ENCODE results near the gene FGD4. TPM values are rescaled to one million over a fixed set of nuclear protein-coding genes. Genes with fewer than 3 reads are reported as not detected.

The FGD4 gene
- total RNA-seq, 1 experiment from 2014 or later: 39.7 TPM

- CTCF ChIA-PET: no interaction called here
- no peak for ATAC-seq
- H3K9me3 Mint-ChIP-seq: peaks cover 6% of the 10 kb centered on the region
- TF ChIP-seq, protein P1, sequence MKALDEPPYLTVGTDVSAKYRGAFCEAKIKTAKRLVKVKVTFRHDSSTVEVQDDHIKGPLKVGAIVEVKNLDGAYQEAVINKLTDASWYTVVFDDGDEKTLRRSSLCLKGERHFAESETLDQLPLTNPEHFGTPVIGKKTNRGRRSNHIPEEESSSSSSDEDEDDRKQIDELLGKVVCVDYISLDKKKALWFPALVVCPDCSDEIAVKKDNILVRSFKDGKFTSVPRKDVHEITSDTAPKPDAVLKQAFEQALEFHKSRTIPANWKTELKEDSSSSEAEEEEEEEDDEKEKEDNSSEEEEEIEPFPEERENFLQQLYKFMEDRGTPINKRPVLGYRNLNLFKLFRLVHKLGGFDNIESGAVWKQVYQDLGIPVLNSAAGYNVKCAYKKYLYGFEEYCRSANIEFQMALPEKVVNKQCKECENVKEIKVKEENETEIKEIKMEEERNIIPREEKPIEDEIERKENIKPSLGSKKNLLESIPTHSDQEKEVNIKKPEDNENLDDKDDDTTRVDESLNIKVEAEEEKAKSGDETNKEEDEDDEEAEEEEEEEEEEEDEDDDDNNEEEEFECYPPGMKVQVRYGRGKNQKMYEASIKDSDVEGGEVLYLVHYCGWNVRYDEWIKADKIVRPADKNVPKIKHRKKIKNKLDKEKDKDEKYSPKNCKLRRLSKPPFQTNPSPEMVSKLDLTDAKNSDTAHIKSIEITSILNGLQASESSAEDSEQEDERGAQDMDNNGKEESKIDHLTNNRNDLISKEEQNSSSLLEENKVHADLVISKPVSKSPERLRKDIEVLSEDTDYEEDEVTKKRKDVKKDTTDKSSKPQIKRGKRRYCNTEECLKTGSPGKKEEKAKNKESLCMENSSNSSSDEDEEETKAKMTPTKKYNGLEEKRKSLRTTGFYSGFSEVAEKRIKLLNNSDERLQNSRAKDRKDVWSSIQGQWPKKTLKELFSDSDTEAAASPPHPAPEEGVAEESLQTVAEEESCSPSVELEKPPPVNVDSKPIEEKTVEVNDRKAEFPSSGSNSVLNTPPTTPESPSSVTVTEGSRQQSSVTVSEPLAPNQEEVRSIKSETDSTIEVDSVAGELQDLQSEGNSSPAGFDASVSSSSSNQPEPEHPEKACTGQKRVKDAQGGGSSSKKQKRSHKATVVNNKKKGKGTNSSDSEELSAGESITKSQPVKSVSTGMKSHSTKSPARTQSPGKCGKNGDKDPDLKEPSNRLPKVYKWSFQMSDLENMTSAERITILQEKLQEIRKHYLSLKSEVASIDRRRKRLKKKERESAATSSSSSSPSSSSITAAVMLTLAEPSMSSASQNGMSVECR (CRISPR knock-in tag; IDR thresholded peaks at IDR 0.05; ENCODE audit: borderline replicate concordance): no peak
- TF ChIP-seq CREM (CRISPR knock-in tag; IDR thresholded peaks at IDR 0.05): no peak
- TF ChIP-seq ATF6 (CRISPR knock-in tag; IDR thresholded peaks at IDR 0.05): no peak
- no peak for TF ChIP-seq ZNF232 (CRISPR knock-in tag; IDR thresholded peaks at IDR 0.05)
- TF ChIP-seq, protein P2, sequence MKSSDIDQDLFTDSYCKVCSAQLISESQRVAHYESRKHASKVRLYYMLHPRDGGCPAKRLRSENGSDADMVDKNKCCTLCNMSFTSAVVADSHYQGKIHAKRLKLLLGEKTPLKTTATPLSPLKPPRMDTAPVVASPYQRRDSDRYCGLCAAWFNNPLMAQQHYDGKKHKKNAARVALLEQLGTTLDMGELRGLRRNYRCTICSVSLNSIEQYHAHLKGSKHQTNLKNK (CRISPR knock-in tag; IDR thresholded peaks at IDR 0.05): no peak
- TF ChIP-seq, protein P3, sequence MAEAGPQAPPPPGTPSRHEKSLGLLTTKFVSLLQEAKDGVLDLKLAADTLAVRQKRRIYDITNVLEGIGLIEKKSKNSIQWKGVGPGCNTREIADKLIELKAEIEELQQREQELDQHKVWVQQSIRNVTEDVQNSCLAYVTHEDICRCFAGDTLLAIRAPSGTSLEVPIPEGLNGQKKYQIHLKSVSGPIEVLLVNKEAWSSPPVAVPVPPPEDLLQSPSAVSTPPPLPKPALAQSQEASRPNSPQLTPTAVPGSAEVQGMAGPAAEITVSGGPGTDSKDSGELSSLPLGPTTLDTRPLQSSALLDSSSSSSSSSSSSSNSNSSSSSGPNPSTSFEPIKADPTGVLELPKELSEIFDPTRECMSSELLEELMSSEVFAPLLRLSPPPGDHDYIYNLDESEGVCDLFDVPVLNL (CRISPR knock-in tag; IDR thresholded peaks at IDR 0.05; ENCODE audit: borderline replicate concordance, low read depth): no peak
- TF ChIP-seq, protein P4, sequence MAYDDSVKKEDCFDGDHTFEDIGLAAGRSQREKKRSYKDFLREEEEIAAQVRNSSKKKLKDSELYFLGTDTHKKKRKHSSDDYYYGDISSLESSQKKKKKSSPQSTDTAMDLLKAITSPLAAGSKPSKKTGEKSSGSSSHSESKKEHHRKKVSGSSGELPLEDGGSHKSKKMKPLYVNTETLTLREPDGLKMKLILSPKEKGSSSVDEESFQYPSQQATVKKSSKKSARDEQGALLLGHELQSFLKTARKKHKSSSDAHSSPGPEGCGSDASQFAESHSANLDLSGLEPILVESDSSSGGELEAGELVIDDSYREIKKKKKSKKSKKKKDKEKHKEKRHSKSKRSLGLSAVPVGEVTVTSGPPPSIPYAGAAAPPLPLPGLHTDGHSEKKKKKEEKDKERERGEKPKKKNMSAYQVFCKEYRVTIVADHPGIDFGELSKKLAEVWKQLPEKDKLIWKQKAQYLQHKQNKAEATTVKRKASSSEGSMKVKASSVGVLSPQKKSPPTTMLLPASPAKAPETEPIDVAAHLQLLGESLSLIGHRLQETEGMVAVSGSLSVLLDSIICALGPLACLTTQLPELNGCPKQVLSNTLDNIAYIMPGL (CRISPR knock-in tag; IDR thresholded peaks at IDR 0.05): no peak
- no peak for TF ChIP-seq JUN (CRISPR knock-in tag; IDR thresholded peaks at IDR 0.05)
- TF ChIP-seq NR1H2 (CRISPR knock-in tag; IDR thresholded peaks at IDR 0.05): no peak
- TF ChIP-seq SP1 (CRISPR knock-in tag; conservative IDR thresholded peaks at IDR 0.05): no peak
- TF ChIP-seq, protein P5, sequence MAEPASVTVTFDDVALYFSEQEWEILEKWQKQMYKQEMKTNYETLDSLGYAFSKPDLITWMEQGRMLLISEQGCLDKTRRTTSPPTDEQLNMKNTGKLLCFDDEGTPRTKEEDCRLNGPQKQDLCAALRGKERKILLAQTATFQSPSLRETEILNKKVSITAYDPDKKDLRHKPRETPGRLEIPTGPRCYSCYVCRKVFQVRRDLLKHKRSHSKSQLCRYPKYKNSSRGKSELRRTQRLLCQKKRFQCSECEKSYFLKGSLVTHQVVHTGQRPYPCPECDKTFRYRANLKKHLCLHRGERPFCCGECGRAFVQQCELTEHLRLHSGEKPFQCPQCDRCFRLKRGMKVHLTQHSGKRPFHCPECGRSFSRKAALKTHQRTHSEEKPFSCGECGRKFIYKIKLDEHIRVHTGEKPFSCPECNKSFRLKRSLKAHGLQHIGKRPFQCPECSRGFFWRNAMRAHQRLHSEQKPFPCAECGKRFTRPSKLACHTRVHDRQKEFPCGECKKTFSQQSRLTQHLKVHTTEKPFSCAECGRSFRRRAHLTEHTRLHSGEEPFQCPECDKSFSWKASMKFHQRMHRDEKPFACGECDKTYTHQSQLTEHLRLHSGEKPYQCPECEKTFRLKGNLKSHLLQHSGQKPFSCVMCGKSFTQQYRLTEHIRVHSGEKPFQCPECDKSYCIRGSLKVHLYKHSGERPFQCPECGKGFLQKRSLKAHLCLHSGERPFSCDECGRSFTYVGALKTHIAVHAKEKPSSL (CRISPR knock-in tag; conservative IDR thresholded peaks at IDR 0.05): no peak
- TF ChIP-seq NFYB (CRISPR knock-in tag; conservative IDR thresholded peaks at IDR 0.05; ENCODE audit: low read depth): no peak
- DNase-seq (ENCODE audit: low spot score): no peak
- H3K4me3 Mint-ChIP-seq: no peak overlapping the region
- POLR2A ChIA-PET: no interaction called here
- H3K27me3 Mint-ChIP-seq (ENCODE audit: low read depth): no peaks in the 10 kb centered on the region
- H3K4me1 Mint-ChIP-seq: peaks cover 54% of the 10 kb centered on the region
- peak overlapping the region; percentile 69 for H3K27ac Mint-ChIP-seq
- H3K36me3 Mint-ChIP-seq: peaks cover 7% of the 10 kb centered on the region
These were observed 143.3 kb downstream of the FGD4 start for GRCh38 chr12:32542428-32543229.

All from WTC11 (cell line).